ENCODE measurements around the gene REXO1.
A peak's percentile ranks its signal among the peaks of the same experiment; 100 is the strongest.

REXO1 gene

DNA sequence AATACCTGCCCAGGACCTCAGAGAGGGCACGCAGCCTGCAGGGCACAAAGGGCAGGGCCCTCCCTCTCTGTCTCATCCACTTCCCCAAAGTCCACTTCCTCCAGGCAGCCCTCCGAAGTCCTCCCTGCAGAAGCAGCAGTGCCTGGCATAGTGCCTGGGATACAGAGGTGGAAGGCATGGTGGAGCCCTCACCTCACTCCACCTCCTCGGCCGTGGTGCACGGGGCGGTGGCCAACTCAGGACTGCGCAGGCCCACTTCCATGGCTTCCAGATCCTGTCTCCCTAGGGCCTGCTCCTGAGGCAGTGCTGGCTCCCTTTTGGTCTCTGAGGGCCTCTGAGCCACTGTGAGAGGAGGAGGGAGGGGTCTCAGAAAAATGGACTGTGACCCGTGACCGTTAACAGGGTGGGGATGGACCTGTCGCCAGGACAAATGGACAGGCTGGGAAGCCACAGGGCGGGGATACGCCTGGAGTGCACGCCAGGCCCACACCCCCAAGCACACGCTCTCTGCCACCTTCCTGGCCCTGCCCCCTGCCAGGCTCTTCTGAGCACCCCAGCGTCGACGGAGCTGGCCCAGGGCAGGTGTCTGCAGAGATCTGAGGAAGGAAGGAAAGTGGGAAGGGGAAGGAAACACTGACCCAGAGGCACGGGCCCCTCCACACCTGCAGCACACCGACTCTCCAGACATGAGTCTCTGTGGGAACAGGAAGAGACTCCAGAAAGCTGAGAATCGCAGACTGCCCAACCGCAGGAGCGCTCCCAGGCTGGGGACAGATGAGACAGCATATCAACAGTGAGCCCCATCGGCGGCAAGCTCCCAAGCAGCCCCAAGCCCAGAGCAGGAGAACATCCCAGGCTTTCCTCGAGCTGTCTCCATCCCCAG, 8.4 kb downstream of the REXO1 start:
- no peak overlapping the region for H3K4me3 ChIP-seq (ENCODE audit: low read length)
- DNase-seq (ENCODE audit: low read depth, low spot score), result no peak

DNA sequence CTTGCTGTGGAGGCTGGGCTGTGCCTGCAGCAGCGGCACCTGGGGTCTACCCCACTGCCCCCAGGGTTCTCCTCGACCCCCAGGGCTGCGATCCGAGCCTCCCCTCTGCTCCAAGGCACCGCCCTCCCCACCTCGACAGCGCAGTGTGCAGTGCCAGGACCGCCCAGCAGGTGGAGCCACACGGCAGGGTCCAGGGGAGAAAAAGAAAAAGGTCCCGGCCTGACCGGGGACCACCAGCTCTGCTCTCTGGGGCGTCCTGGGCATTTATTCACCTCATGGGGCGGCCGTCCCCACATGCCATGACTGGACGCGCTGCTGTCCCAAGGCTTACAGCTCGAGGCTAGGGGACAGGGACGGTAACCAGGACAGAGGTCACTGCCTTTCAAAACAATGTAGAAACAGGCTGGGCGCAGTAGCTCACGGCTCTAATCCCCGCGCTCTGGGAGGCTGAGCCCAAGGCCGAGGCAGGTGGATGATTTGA, 10.6 kb downstream of the REXO1 start:
- DNase-seq (ENCODE audit: low read depth, low spot score), result no peak
- H3K4me3 ChIP-seq (ENCODE audit: low read length), result no peak overlapping the region

DNA sequence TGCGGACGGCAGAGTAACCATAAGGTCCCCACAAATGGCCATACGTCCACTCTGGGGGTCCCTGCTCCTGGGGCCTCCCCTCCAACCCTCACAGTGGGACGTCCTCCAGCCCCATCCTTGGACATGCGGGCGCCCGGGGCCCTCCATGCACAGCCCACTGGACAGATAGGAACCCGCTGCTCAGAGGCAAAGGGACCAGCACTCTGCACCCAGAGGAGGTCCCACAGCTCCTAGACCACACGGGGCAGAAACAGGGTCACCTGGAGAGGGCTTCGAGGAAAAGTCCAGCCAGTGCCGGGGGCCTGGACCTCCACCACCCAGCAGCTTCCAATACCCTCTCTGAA, 11.1 kb downstream of the REXO1 start:
- DNase-seq (ENCODE audit: low read depth, low spot score), result no peak
- H3K4me3 ChIP-seq (ENCODE audit: low read length), result no peak overlapping the region

DNA sequence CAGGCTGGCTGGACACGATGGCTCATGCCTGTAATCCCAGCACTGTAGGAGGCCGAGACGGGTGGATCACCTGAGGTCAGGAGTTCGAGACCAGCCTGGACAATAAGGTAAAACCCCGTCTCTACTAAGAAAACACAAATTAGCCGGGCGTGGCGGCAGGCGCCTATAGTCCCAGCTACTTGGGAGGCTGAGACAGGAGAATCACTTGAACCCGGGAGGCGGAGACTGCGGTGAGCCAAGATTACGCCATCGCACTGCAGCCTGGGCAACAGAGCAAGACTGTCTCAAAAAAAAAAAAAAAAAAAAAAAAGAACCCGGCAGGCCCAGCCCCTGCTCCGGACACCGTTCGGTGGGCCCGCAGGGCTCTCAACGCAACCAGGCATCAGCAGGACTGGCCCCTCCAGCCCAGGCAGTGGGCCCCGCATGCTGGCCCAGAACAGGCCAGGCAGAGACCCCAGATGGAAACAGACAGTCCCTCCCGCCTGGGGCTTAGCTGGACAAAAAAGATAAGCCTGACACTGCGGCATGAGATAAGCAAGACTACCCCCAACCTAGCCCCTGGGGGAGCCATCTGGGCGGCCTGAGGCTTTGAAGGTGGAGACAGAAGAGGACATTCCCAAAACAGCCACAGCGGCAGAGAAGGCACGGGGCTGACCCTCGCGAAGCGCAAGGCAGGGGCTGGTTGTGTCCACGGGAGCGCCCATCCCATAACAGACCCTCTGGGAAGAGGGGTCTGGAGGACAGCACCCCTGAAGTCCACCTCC, 11.6 kb downstream of the REXO1 start:
- H3K4me3 ChIP-seq (ENCODE audit: low read length), result no peak overlapping the region
- no peak for DNase-seq (ENCODE audit: low read depth, low spot score)

DNA sequence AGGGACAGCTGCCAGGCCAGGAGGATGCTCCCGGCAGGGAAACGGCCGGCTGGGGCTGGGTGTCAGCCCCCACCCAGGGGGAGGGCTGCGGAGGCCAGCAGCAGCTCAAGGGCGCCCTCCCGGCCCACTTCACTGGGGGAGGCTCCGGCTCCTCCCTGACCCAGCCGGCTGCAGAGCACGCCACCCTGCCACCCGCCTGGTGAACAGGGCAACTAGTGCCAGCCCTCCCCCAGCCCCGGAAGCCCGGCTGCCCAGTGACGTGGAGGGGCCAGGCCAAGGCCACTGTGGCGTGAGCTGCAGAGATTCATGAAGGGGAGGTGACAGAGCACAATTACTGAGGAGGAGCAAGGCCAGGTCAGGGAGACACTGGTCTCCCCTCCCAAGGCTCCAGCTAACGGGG, 14.7 kb downstream of the REXO1 start:
- no peak for DNase-seq (ENCODE audit: low read depth, low spot score)
- no peak overlapping the region for H3K4me3 ChIP-seq (ENCODE audit: low read length)

DNA sequence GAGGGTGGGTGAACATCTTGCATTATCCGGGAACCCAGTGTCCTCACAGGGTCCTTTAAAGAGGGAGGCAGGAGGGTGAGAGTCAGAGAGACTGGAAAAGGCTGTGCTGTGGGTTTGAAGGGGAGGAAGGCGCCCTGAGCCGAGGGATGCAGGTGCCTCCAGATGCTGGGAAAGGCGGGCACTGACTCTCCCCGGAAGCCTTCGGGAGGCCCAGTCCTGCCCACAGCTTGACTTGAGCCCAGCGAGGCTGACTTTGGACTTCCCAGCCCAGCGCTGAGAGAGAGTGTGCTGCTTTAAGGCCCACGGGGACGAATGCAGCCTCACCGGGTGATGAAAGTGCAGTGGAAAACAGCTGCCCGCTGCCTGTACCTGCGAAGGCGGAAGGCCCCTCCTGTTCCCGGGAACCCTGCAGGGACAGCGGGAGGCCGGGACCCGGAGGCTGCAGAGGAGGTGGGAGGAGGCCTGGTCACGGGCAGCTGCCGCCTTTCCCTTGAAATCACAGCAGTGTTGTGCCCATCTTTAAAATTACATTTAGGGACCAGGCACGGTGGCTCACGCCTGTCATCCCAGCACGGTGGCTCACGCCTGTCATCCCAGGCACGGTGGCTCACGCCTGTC, 16.1 kb downstream of the REXO1 start:
- DNase-seq (ENCODE audit: low read depth, low spot score), result no peak
- no peak overlapping the region for H3K4me3 ChIP-seq (ENCODE audit: low read length)

DNA sequence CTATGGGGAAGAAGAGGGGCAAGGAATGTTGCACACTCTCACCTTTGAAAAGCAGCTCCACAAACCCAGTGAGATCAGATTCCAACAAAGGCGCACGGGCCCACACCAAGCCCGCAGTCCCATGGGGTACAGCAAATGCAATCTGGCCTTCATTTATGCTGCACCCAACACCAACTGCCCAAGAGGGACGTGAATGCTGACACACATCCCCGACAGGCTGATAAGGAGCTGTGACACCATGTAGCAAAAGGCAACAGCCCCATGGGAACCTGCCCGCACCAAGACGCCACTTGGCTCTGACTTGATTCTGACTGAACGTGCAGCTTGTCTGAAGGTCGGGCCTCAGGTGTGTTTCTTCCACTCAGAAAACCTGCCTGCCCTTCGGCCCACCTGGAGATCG, 17.3 kb downstream of the REXO1 start:
- DNase-seq (ENCODE audit: low read depth, low spot score), result no peak
- no peak overlapping the region for H3K4me3 ChIP-seq (ENCODE audit: low read length)

DNA sequence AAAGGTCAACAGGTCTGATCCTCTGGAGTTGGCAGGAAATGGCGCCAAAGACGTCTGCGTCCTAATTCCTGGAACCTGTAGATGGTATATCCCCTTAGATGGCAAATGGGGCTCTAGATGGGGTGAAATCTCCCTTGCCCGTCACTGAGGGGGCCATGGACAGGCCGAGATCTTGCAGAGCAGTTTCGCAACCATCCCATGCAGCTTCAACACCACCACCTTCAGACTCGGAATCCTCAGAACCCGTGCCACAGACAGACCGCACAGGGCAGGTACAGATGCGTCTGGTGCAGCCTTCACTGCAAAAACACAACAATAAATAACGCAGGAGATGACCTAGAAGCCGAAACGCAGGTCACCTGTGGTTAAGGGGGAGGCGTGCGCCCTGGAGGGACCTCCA, 17.7 kb downstream of the REXO1 start:
- no peak overlapping the region for H3K4me3 ChIP-seq (ENCODE audit: low read length)
- DNase-seq (ENCODE audit: low read depth, low spot score), result no peak

DNA sequence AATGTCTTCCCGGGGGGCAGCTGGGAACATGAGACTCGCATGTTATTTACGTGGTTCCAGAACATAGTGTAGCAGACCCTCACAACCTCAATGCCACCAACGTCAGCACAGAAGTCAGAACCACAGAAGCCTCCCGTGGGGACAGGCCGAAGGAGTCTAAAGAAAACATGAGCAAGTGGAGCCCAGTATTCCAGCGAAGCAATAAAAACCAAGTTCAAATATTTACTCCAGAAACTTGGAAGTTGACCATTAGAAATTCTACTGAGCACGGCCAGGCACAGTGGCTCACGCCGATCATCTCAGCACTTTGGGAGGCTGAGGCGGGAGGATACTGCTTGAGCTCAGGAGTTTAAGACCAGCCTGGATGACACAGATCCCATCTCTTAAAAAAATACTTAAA, 18.3 kb downstream of the REXO1 start:
- DNase-seq (ENCODE audit: low read depth, low spot score), result no peak
- H3K4me3 ChIP-seq (ENCODE audit: low read length), result no peak overlapping the region

DNA sequence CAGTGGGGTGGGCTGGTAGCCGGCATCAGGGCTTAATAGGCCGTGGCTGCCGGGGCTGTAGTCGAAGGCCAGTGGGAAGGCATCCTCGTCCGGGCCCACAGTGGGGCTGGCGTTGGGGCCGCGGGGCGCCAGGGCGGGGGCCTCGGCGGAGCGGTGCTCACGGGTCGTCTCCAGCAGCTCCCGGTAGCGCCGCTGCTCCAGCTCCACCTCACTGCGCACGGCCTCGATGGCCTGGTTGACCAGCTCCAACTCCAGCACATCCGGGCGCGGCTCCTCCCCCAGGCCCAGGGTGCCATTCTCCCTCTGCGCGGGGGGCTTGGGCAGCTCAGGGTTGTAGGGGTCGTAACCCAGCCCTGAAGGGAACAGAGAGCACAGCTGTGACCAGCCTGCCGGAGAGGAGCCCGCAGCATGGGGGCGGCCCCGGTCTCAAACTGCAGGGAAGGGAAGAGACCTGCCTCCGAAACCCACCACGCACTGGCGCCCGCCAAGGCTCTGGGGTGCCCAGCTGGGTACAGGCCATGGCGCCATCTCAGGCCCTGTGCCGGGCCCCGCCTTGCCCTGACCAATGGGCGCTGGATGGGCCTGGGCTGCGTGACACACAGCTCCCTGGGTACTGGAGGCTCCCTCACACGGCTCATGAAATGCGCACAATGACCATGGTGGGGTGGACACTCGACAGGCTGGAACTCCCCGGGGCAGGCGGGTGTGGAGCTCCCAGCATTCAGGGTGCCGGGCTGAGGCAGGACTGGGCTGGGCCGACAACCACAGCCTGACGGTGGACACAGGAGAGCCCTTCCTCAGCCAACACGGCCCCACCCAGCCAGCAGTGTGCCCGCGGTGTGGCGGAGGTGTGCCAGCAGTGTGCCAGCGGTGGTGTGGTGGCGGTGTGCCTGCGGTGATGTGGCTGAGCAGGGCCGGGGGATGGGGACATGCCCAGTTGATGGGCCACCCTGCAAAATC, 19.7 kb downstream of the REXO1 start:
- no peak for DNase-seq (ENCODE audit: low read depth, low spot score)

DNA sequence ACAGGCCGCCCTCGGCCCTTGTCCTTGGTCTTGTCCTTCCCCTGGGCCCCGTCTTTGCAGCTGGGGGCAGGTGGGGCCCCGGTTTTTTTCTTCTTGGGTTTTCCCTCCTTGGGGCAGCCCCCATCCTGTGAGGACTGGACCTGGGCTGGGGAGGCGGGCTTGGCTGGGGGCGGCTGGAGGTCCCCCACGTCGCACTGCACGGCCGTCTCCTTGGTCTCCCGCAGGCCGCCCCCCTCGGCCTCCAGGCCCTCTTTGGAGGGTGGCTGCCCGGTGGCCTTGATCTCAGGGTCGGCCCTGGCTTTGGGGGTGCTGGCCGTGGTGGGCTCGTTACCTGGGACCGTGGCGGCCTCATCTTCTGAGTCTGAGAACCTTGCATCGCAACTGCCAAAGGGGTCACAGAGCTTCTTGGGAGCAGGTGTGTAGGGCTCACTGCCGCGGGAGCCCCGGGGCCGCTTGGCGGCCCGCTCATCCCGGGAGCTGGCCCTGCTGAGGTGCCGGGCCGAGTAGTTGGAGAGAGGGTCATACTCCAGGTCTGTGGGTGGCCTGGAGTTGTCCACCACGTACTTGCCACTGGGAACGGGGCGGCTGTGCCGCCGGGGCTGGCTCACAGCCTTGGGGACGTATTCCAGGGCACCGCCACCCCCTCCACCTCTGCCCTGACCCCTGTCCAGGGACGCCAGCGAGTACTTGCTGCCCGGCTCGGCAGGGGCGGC, 20.6 kb downstream of the REXO1 start:
- no peak overlapping the region for H3K4me3 ChIP-seq (ENCODE audit: low read length)
- DNase-seq (ENCODE audit: low read depth, low spot score), result no peak

More for the DNA sequence above, 19.7 kb downstream of the REXO1 start:
- H3K4me3 ChIP-seq (ENCODE audit: low read length), result no peak overlapping the region

DNA sequence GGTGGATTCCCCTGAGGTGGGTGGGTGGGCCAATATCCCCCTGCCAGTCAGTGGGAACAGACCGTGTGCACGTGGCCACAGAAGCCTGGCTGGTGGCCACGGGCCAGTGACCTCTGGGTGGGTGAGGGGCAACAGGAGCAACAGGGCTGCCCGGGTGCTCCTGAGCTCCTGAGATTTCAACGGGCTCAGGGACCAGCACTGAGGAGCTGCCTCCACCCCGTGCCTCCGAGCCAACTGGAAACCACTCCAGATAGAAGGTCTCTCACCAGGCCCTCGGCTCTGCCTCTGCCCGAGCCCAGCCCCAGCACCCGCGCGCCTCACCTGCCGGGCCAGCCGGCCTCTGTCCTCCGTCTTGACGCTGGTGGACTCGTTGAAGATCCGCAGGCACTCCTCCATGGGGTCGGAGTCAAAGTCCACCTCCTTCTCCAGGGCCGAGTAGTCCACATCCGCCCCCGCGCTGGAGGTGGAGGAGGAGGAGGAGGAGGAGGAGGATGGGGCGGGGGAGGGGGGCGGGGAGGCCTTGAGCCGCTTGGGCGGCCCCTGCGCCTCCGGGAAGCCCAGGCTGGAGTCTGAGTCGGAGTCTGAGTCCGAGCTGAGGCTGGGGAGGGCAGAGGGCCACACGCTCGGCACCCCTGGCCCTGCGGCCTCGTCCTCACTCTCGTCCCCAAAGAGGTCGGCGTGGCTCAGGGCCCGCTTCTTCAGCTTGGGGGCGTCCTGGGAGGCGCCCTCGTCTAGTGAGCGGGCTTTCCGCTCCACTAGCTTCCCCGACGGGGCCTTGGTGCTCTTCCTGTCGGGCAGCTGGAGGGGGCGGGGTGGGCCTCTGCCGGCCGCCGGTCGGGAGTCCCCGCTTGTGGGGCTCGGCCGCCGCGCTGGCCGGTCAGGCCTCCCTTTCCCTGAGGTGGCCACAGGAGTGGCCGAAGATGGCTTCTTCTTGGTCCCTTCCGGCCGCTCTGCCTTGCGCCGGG, 21.4 kb downstream of the REXO1 start:
- DNase-seq (ENCODE audit: low read depth, low spot score), result no peak
- H3K4me3 ChIP-seq (ENCODE audit: low read length), result no peak overlapping the region

DNA sequence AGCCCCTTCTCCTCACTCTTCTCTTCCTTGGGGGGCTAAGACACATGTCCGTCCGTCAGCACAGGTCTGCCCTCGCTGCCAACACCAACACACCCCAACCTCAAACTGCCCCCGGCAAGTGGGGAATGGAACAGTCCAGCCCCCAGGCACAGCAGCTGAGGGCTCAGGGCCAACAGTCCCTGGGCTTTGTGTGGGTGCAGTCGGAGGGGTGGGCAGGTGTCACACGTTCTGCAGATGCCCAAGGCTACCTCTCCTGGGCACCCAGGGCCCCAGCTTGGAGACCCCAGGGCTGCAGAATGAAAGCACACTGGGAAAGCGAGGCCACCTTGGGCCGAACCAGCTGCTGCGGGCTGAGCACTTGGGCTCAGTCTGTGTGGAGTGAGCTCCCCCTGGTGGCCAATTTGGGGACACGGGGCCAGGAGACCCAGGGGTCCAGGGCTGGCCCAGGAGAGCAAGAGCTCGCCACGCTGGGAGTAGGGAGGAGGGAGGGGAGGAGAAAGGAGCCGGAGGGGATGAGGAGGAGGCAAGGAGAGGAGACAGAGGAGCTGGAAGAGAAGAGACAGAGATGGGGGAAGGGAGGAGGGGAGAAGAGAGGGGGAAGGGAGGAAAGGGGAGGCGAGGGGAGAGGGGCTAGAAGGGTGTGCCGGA, 22.2 kb downstream of the REXO1 start:
- no peak overlapping the region for H3K4me3 ChIP-seq (ENCODE audit: low read length)
- peak; percentile 32 for DNase-seq (ENCODE audit: low read depth, low spot score)

DNA sequence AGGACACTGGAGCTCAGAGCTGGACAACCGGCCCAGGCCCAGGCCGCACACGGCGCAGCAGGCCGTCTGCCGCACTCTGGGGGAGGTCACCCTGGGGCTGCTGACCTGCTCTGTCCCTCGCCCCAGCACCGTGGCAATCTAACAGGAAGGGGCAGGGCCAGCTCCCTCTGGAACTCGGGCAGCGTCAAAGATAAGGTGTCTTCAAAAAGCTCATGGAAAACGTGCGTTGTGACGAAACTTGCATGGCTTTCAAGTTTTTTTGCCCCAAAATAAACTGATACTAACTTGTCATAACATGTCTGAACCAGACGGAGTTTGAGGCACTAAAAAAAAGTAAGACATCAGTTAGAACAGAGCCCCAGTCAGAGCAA, 24.0 kb downstream of the REXO1 start:
- DNase-seq (ENCODE audit: low read depth, low spot score), result no peak
- no peak overlapping the region for H3K4me3 ChIP-seq (ENCODE audit: low read length)

DNA sequence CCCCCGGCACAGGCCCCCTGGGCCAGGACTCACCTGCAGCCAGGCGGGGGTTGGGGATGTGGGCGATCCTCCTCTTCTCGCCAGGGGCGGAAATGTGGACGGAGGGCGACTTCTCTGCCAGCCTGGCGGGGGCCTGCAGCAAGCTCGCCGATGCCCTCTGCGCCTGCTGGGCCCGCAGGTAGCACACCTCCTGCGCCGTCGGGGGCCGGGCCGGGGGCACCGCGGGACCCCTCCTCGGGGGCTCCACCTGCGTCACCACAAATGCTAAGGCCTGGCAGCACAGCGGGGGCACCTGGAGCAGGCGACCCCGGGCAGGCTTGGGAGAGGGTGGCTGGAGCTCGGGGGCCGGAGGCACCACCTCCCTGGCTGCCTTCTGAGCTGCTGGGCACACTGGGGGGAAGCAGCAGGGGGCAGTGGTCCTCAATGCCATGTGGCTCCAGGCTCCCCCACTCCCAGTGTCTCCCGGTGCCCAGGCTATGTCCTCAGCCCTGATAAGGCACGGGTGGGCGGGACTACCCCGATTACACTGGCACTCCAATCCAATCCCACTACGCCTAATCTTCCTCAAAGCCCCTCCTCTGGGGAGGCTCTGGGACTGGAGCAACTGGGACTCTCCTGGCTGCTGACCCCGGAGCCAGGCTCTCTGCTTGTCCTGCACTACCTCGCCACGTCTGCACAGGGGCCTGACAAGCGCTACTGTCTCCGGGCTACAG, 24.6 kb downstream of the REXO1 start:
- H3K4me3 ChIP-seq (ENCODE audit: low read length), result no peak overlapping the region
- no peak for DNase-seq (ENCODE audit: low read depth, low spot score)

DNA sequence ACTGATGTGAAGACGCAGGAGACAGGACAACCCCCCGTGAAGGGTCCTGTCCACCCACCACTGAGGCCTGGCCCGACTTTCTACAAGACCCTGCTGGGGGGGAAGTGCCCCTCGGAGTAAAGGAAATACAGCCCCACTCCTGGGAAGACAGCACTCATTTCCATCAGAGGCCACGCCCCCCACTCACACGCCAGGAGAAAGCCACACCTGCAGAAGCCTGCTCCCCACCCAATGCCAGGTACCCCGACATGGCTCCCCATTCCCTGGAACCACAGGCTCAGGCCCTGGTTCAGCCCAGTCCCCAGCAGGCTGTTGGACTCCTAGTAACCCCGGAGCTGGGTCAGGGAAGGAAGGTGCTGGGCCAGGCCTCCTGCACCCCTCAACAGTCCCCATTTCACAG, 25.3 kb downstream of the REXO1 start:
- DNase-seq (ENCODE audit: low read depth, low spot score), result no peak
- no peak overlapping the region for H3K4me3 ChIP-seq (ENCODE audit: low read length)

All from Jurkat, Clone E6-1 (cell line).